ENCODE data around the gene RNF34. TPM values are rescaled to one million over a fixed set of nuclear protein-coding genes. Genes with fewer than 3 reads are reported as not detected.

Gene RNF34
- total and polyA plus RNA-seq, 2 donors (not counting 3 experiments of a cell fraction or from before 2014, with no cell fraction given) = 37.6 to 51.1 TPM

GRCh38 chr12:121454921-121455320 lies 55.0 kb downstream of the RNF34 start:
- no peak for FAIRE-seq
- no peaks in the 10 kb centered on the region for H3K27me3 ChIP-seq (ENCODE audit: control insufficient read depth in 2 of 2, insufficient read depth in 2 of 2, low read length in 2 of 2)
- no peak overlapping the region for H3K27ac ChIP-seq (ENCODE audit: insufficient read depth, low read depth, low read length)
- no peak overlapping the region for H2AFZ ChIP-seq (ENCODE audit: low read depth, low read length)
- H3K4me1 ChIP-seq (ENCODE audit: control insufficient read depth, extremely low read depth, insufficient read depth, low read length) = peaks cover 7% of the 10 kb centered on the region
- H3K4me2 ChIP-seq (ENCODE audit: insufficient read depth, low read length) = no peak overlapping the region
- no peaks in the 10 kb centered on the region for H3K9me3 ChIP-seq (replicated peaks; ENCODE audit: control insufficient read depth, insufficient read depth, low read length)
- intact Hi-C loops (cut with micrococcal nuclease) = no loop called here
- ChIA-PET POLR2A (no interaction called here), CTCF (interaction anchor here (0.8 to 1.5 kb wide), 3 partner anchors 12 to 120 kb away, joined by 3 to 5 read pairs (median 4); no protein-coding TSS in a partner anchor)
- no TSS peak for BruUV-seq (replicated peaks)
- H3K36me3 ChIP-seq (ENCODE audit: control insufficient read depth in 2 of 2, extremely low read depth in 1 of 2, insufficient read depth in 2 of 2, low read length in 2 of 2) = no peaks in the 10 kb centered on the region
- TF ChIP-seq MAX (IDR thresholded peaks at IDR 0.05; ENCODE audit: insufficient read depth, insufficient read length) = no peak
- no peak for TF ChIP-seq POLR2AphosphoS5 (IDR thresholded peaks at IDR 0.05; ENCODE audit: insufficient read depth, low read depth, low read length)
- TF ChIP-seq GATA2 (IDR thresholded peaks at IDR 0.05; ENCODE audit: insufficient read depth, insufficient read length, low read depth, low read length) = no peak
- no peak for TF ChIP-seq CTCF (IDR thresholded peaks at IDR 0.05; ENCODE audit: extremely low read depth in 1 of 2, insufficient read depth in 1 of 2, low read depth in 1 of 2, low read length in 2 of 2)
- TF ChIP-seq JUN (IDR thresholded peaks at IDR 0.05; ENCODE audit: borderline replicate concordance, insufficient read depth, insufficient read length, low read depth) = no peak
- no peak for TF ChIP-seq MYC (IDR thresholded peaks at IDR 0.05; ENCODE audit: low read depth, low read length)
- TF ChIP-seq POLR2A (IDR thresholded peaks at IDR 0.05; ENCODE audit: low read depth, low read length) = no peak
- TF ChIP-seq EZH2 (IDR thresholded peaks at IDR 0.05; ENCODE audit: borderline replicate concordance, low read depth, low read length, severe bottlenecking) = no peak
- TF ChIP-seq FOS (IDR thresholded peaks at IDR 0.05; ENCODE audit: borderline replicate concordance, insufficient read depth, low read length) = no peak
- no peak overlapping the region for H3K9ac ChIP-seq (replicated peaks; ENCODE audit: extremely low read depth, insufficient read depth, low read length)
- no peaks in the 10 kb centered on the region for H3K9me1 ChIP-seq (replicated peaks; ENCODE audit: control insufficient read depth, extremely low read depth, insufficient read depth, low read length)
- no peak overlapping the region for H3K4me3 ChIP-seq (replicated peaks in 1 of 3; ENCODE audit: insufficient read depth in 1 of 3, low read depth in 1 of 3, low read length in 3 of 3)
- no peaks in the 10 kb centered on the region for H4K20me1 ChIP-seq (replicated peaks; ENCODE audit: control insufficient read depth, extremely low read depth, insufficient read depth, low read length)
- no peak for DNase-seq (ENCODE audit: low read depth, low spot score)
- H3K79me2 ChIP-seq (ENCODE audit: control insufficient read depth, insufficient read depth, low read length) = peaks cover 40% of the 10 kb centered on the region
- dilution Hi-C loops (cut with MboI; ENCODE audit: extremely low pct_ligation_motif_present, low sequenced_read_pairs) = no loop called here

All from endothelial cell of umbilical vein (primary cell).